Prostate gland (tissue), 2 donors: Measurements from ENCODE around the gene BFAR. TPM values are rescaled to one million over a fixed set of nuclear protein-coding genes. Genes with fewer than 3 reads are reported as not detected.
"Not testable (repeated sequence)": the region's sequence is repeated elsewhere in the genome, so short reads cannot be mapped to it uniquely, and the experiment has no call there.

ENCODE experiments used
- DNase-seq: peaks from one replicate; pipeline ENCODE4 v3.0.0-alpha.2; 2019; ENCODE audit warnings: low spot score
- H3K27ac ChIP-seq, 2 donors: fragments of 200-600 bp; sonication (generic); 2 replicates each; pipeline ENCODE4 v1.5.1; 2017 to 2019
- H3K27me3 ChIP-seq: fragments of 200-600 bp; sonication (generic); replicated peaks from 2 replicates; pipeline ENCODE4 v1.5.1; 2019; ENCODE audit not compliant: insufficient read depth
- H3K36me3 ChIP-seq, 2 donors: fragments of 200-600 bp; sonication (generic); 1 replicate in 1 of 2; 2 replicates in 1 of 2; pipeline versions ENCODE4 v1.5.1 to v1.8.1; 2017 to 2019
- H3K4me1 ChIP-seq: fragments of 200-600 bp; sonication (generic); replicated peaks from 2 replicates; pipeline ENCODE4 v1.5.1; 2019
- H3K4me3 ChIP-seq, 2 donors: fragments of 200-600 bp; sonication (generic); 2 replicates each; pipeline ENCODE4 v1.5.1; 2017 to 2019
- H3K9me3 ChIP-seq: fragments of 200-600 bp; sonication (generic); 2 replicates; pipeline ENCODE4 v1.5.1; 2017
- CTCF ChIP-seq, 4 experiments: fragments of 200-600 bp in 2 of 4; fragments of 450-650 bp in 2 of 4; sonication (generic) in 2 of 4; IDR thresholded peaks; 1 replicate in 3 of 4; 2 replicates in 1 of 4; pipeline ENCODE4 v1.5.1; 2016 to 2019; ENCODE audit warnings: antibody characterized with exemption in 4 of 4, mild to moderate bottlenecking in 2 of 4, moderate library complexity in 2 of 4
- POLR2A ChIP-seq: fragments of 450-650 bp; IDR thresholded peaks from one replicate; pipeline ENCODE4 v1.6.1; 2016; ENCODE audit warnings: antibody characterized with exemption, mild to moderate bottlenecking
- POLR2AphosphoS5 ChIP-seq: sonication (generic); formaldehyde crosslinking; IDR thresholded peaks from one replicate; pipeline ENCODE4 v1.6.1; 2017; ENCODE audit warnings: antibody characterized with exemption
- WGBS: methylation state at CpG from one replicate; pipeline ENCODE4 v1.1.5; 2018; 5-methylcytosine and 5-hydroxymethylcytosine counted together
- intact Hi-C: fragments of 100-400 bp; cut with DNase I; formaldehyde crosslinking; loops from one replicate; pipeline ENCODE4 v1.14.2; 2022
- total RNA-seq, 2 donors: library from RNA; depleted of rRNA; stranded (reverse); fragments of >200 nt; gene quantifications; one replicate each; pipeline ENCODE4 v1.1.0, GENCODE V29; 2016

The BFAR gene
- total RNA-seq, 2 donors from 2014 or later: 30.3 to 67.9 TPM

GRCh38 chr16:14635395-14636165 is 2.8 kb downstream of the BFAR start:
- Histone ChIP-seq H3K4me1 (no peaks in the 10 kb centered on the region), H3K27ac (no peak overlapping the region), H3K4me3 (no peak overlapping the region), H3K27me3 (no peaks in the 10 kb centered on the region), H3K9me3 (no peaks in the 10 kb centered on the region), H3K36me3 (no peaks in the 10 kb centered on the region)
- intact Hi-C loops: no loop called here
- TF ChIP-seq CTCF (IDR thresholded peaks at IDR 0.05) (no peak), POLR2A (no peak), POLR2AphosphoS5 (no peak)
- no peak for DNase-seq
- 61% methylated on average over 12 of the region's 12 CpGs for WGBS

- 29% methylated on average over 17 of the region's 17 CpGs for WGBS
- DNase-seq: not testable (repeated sequence)
Measured at GRCh38 chr16:14636179-14636950, 3.6 kb downstream of the BFAR start.

GRCh38 chr16:14636951-14637240 is 4.1 kb downstream of the BFAR start:
- H3K36me3 ChIP-seq, H3K9me3 ChIP-seq, DNase-seq, H3K27ac ChIP-seq, H3K4me1 ChIP-seq, intact Hi-C loops, H3K27me3 ChIP-seq, H3K4me3 ChIP-seq: not testable (repeated sequence)
- 13% methylated on average over 1 of the region's 1 CpG for WGBS

More at GRCh38 chr16:14636179-14636950, 3.6 kb downstream of the BFAR start:
- H3K27me3 ChIP-seq, H3K9me3 ChIP-seq, H3K4me3 ChIP-seq, H3K36me3 ChIP-seq, intact Hi-C loops, H3K4me1 ChIP-seq, H3K27ac ChIP-seq: not testable (repeated sequence)

- no peaks in the 10 kb centered on the region for H3K4me1 ChIP-seq
- no peak overlapping the region for H3K4me3 ChIP-seq
- intact Hi-C loops: no loop called here
Measured at GRCh38 chr16:14640538-14640937, 7.8 kb downstream of the BFAR start.

GRCh38 chr16:14641206-14641605 is 8.5 kb downstream of the BFAR start:
- Histone ChIP-seq H3K36me3 (no peaks in the 10 kb centered on the region), H3K9me3 (no peaks in the 10 kb centered on the region), H3K27me3 (no peaks in the 10 kb centered on the region), H3K27ac (no peak overlapping the region), H3K4me3 (no peak overlapping the region), H3K4me1 (no peaks in the 10 kb centered on the region)
- WGBS: 93% methylated on average over 8 of the region's 8 CpGs
- TF ChIP-seq CTCF (IDR thresholded peaks at IDR 0.05): no peak
- no peak for TF ChIP-seq POLR2AphosphoS5
- TF ChIP-seq POLR2A: no peak
- intact Hi-C loops: no loop called here
- no peak for DNase-seq

More at GRCh38 chr16:14640538-14640937, 7.8 kb downstream of the BFAR start:
- H3K36me3 ChIP-seq: no peaks in the 10 kb centered on the region
- TF ChIP-seq CTCF (IDR thresholded peaks at IDR 0.05): no peak
- no peak for TF ChIP-seq POLR2AphosphoS5
- no peak for TF ChIP-seq POLR2A
- H3K9me3 ChIP-seq: no peaks in the 10 kb centered on the region
- H3K27me3 ChIP-seq: no peaks in the 10 kb centered on the region
- H3K27ac ChIP-seq: no peak overlapping the region
- WGBS: 91% methylated on average over 10 of the region's 10 CpGs
- no peak for DNase-seq

GRCh38 chr16:14641926-14642325 is 9.2 kb downstream of the BFAR start:
- H3K9me3 ChIP-seq: no peaks in the 10 kb centered on the region
- no peak overlapping the region for H3K27ac ChIP-seq
- H3K4me3 ChIP-seq: no peak overlapping the region
- no peaks in the 10 kb centered on the region for H3K4me1 ChIP-seq
- WGBS: 96% methylated on average over 7 of the region's 7 CpGs
- no peaks in the 10 kb centered on the region for H3K27me3 ChIP-seq
- no peaks in the 10 kb centered on the region for H3K36me3 ChIP-seq
- DNase-seq: no peak
- intact Hi-C loops: no loop called here
- TF ChIP-seq POLR2AphosphoS5: no peak
- TF ChIP-seq POLR2A: no peak
- TF ChIP-seq CTCF (IDR thresholded peaks at IDR 0.05): no peak
